Glomerular endothelial cell (primary cell): ENCODE results near the gene SH3PXD2B. TPM values are rescaled to one million over a fixed set of nuclear protein-coding genes. Genes with fewer than 3 reads are reported as not detected.
A peak's percentile ranks its signal among the peaks of the same experiment; 100 is the strongest.
"Not testable (repeated sequence)": the region's sequence is repeated elsewhere in the genome, so short reads cannot be mapped to it uniquely, and the experiment has no call there.

Experiments
- DNase-seq: peaks from one replicate; pipeline ENCODE4 v3.0.0-alpha.2; 2011; ENCODE audit warnings: low read depth, low spot score; ENCODE audit errors: extremely low read depth
- total RNA-seq: library from RNA; depleted of rRNA; stranded (reverse); fragments of >200 nt; gene quantifications from 2 replicates; pipeline ENCODE4 v1.2.3, GENCODE V29; 2015

Gene SH3PXD2B
- total RNA-seq, 1 donor from 2014 or later: 44.9 TPM

DNA sequence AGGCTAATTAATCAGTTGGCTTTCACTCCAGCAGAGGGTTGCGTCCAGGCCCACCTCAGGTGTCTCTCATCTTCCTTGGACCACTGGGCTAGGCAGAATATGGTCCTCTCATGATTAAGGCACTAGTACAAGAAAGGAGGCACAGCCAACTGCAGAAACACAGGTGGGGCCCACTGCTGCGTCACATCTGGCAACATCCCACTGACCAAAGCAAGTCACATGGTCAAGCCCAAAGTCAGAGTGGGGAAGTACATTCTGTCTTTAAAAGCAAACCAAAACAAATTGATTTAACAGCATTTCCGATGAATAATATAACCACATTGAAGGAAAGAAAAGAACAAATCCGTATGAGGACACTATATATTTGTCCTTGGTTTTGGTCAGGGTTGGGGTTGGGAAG is 142.7 kb downstream of the SH3PXD2B start:
- no peak for DNase-seq

DNA sequence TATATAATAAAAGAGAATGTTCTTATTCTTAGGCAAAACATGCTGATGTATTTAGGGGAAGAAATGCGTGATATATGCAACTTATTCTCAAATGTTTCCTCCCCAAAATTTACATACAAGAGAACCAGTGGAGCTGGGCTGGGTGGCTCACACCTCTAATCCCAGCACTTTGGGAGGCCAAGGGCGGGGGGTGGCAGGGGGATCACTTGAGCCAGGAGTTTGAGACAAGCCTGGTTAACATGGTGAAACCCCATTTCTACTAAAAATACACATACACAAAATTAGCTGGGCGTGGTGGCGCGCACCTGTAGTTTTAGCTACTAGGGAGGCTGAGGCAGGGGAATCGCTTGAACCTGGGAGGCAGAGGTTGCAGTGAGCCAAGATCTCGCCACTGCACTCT is 143.3 kb downstream of the SH3PXD2B start:
- DNase-seq: no peak

DNA sequence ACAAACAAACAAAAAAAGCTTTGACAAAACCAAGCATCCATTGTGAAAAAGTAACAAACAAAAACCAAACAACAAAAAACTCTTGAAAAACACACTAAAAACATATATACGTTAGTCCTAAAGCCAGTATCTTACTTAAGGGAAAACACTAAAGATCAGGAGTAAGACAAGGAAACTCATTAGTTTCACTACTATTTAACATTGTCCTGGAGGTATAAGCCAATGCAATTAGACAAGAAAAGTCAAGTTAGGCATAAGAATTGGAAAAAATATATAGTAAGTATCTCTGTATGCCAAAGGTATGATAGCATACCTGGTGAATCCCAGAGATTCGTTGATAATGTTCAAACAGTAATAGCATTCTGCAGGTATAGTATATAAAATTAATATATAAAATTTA is 148.9 kb downstream of the SH3PXD2B start:
- no peak for DNase-seq

DNA sequence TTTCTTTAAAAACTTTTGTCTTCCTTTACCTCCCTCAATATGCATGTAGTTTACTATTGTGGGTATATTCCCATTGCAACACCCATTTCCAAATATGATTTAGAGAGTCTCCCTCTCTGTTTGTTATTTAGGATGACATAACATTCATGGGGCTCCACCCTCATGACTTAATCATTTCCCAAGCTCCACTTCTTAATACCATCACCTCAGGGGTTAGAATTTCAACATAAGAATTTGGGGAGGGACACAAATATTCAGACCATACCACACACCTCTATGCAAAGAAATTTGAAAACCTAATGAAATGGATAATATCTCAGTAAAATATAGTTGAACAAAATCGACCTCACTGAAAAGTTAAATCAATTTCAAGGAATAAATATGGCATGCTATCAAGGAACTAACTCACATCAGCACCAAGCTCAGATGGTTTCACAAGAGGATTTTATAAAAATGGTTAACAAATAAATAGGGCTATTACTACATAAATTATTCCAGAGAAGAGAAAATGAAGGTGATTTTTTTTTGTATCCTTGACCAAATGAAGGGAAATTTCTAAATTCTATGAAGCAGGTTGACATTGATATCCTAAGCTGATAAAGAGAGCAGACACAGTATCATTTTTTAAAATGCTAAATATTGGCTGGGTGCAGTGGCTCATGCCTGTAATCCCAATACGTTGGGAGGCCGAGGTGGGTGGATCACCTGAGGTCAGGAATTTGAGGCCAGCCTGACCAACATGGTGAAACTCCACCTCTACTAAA is 150.6 kb downstream of the SH3PXD2B start:
- no peak for DNase-seq

DNA sequence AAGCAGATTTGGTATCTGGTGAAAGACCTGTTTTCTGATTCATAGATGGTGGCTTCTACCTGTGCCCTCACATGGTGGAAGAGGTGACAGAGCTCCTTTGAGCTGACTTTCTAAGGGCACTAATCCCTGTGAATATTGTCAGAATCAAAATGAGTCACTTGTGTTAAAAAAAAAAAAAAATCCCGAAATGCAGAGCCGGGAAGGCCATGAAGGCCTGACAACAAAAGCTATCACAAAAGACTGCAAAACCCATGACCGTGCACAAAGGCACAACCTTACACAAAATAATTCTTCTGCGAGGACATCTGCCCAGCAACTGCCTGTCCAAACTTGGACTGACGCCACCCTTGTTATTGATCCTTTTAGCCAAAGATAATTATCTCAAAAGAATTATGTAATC is 151.2 kb downstream of the SH3PXD2B start:
- no peak for DNase-seq

DNA sequence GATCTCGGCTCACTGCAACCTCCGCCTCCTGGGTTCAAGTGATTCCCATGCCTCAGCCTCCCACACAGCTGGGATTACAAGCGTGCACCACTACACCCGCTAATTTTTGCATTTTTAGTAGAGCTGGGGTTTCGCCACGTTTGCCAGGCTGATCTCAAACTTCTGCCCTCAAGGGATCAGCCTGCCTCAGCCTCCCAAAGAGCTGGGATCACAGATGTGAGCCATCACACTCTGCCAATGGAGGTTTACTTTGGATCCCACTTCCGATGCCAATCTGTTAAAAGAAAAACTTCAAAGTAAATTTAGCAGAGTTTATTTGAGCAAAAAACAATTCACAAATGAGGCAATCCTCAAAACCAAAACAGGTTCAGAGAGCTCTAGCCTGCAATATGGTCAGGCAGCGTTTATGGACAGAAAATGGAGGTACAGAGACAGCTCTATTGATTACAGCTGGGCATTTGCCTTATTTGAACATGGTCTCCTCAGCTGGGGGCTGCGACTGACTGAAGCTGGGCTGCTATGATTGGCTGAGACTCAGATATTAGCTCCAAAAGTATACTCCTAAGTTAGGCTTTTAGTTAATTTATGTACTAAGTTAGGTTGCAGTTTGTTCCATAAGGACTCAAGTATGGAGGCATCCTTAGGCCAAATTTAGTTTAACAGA is 152.1 kb downstream of the SH3PXD2B start:
- DNase-seq: no peak

DNA sequence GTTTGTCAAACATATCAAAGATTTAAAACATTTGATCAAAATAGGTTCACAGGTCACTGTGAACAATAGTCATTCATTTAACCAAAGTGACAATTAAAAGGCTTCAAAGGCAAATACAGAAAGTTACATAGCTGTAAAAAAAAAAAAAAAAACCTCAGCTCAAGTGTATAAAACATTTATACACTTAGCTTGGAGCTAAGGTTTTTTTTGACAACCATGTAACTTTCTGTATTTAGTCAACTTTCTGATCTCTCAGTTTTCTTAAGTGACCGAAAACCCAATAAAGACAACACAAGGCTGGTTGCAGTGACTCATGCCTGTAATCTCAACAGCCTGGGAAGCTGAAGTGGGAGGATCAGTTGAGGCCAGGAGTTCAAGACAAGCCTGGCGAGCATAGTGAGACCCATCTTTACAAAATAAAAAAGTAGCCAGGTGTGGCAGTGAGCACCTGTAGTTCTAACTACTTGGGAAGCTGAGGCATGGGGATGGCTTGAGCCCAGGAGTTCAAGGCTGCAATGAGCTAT is 154.3 kb downstream of the SH3PXD2B start:
- DNase-seq: no peak

- DNase-seq: no peak
These were observed 159.5 kb downstream of the SH3PXD2B start for GRCh38 chr5:172294831-172295230.

- DNase-seq: no peak
These were observed 160.5 kb downstream of the SH3PXD2B start for GRCh38 chr5:172293745-172294342.

- DNase-seq: peak; percentile 51
These were observed 161.1 kb downstream of the SH3PXD2B start for GRCh38 chr5:172293054-172293744.

GRCh38 chr5:172291837-172292236 is 162.5 kb downstream of the SH3PXD2B start:
- DNase-seq: not testable (repeated sequence)

GRCh38 chr5:172288465-172288864 is 165.9 kb downstream of the SH3PXD2B start:
- DNase-seq: no peak

GRCh38 chr5:172287140-172287539 is 167.2 kb downstream of the SH3PXD2B start:
- DNase-seq: not testable (repeated sequence)

DNA sequence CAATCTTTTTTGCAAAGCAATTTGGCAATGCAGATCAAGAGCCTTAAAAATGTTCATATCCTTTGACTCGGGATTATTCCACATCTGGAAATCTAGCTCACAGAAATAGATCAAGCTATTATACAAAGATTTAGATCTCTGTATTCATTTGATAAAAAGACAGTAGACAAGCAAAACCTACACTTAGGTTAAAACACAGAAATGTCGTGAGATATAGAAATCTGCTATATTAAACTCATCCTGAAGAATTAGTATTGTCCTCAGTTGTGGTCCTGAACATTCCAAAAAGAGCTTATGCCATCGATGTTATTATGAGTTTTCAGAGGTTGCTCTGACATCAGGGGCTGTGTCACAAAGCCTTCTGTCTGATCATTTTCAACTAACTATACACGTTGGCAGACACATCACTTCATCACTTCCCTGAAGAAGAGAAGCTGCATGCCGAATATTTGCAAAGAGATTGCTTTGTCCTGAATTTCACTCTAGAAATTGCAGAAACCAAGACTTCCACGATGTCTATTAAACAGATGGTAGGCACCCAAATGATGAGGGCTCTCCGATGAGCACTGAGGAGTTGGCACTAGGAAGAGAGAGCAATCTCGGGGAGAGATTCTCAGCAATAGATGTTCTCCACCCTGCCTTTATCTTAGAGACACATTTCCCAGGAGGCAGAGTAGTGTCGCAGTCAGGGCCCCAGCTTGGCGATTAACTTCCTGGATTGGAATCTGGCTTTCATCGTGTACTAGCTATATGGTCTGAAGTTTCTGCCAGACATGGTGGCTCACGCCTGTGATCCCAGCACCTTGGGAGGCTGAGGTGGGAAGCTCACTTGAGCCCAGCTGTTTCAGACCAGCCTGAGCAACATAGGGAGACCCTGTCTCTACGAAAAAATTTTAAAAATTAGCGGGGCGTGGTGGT is 168.8 kb downstream of the SH3PXD2B start:
- no peak for DNase-seq

GRCh38 chr5:172284611-172284980 is 169.7 kb downstream of the SH3PXD2B start:
- DNase-seq: no peak

- DNase-seq: no peak
These were observed 170.3 kb downstream of the SH3PXD2B start for GRCh38 chr5:172283862-172284610.

DNA sequence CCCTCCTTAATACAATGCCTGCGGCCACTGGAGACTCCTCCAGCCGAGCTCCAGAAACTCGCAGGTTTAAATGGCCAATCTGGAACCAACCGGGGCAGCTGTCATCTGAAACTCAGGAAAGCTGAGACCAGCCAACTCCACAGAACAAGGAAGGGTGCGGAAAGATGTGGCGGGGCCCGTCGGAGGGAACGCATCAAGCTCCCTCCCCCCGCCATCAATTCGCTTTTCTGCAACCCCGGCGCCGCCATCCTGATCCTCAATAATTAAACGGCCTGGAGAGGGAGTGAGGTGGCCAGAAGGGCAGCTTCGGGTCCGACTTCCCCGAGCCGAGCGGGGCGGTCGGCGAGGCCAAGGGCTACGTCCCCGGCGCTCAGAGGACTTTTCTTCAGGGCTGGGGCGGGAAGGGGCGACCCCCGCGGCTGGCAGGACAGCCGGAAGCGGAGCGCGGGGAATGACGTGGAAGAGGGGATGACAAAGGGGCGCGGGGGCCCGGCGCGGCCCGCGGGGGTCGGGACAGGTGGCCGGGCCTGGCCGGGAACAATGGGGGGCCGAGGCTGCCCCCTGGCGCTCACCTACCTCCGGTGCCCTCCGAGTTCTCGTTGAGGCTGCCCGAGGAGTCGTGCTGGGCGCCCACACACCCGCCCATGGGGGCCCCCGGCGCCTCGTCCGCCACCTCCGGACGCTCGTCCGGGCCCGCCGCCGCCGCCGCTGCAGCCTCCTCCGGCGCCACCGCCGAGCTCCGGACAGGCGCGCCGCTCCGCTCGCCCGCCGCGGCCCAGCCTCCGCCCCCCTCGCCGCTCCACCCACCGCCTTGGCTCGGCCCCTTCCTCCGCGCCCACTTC is 171.1 kb downstream of the SH3PXD2B start, which contains the start of gene UBTD2:
TSS of gene UBTD2 (minus strand) at position 745 of the 842 bp plus-strand sequence. CDS start at position 646, 99 bp downstream.
- no peak for DNase-seq

DNA sequence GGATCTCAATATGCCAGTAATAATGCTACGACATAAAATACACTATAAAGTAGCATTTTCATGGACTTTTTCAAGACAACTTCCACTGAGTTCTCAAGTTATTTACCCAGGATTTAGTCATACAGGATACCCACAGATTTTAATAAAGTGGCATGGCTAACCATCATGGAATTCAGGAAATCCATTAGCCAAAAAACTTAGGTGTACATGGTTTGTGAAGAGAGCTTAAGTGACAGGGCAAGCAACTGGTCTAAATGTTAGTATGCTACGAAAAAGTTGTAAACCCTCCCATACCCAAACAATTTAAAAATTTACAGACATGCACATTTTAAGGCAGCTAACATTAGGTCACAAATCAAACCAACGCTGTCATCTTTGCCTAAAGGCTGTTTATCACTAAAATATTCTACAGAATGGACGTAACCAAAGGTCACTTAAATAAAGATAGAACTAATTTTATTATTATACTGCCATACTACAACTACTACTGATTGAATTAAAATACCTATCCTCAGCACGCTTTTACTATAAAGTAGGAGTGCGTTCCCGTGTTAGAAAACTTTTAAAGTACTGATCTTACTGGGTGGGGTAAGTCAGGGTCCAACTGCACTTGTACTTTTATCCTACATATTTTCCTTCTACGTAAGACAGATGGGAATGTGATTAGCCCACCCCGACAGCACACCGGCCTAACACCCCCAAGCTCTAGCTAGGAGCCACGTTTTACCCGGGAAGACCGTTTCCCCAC is 171.9 kb downstream of the SH3PXD2B start:
- no peak for DNase-seq
